HL-60 (cell line): ENCODE measurements around the gene DVL3.

ENCODE experiments used
- DNase-seq, 2 experiments: peaks; one replicate each; pipeline ENCODE4 v3.0.0-alpha.2; 2010 to 2020; ENCODE audit warnings: low read depth in 1 of 2, low spot score in 1 of 2
- H3K27ac ChIP-seq: fragments of 250-450 bp; sonication (Bioruptor Pico); replicated peaks from 2 replicates; pipeline ENCODE4 v1.5.1; 2020; ENCODE audit warnings: mild to moderate bottlenecking, moderate library complexity
- H3K27me3 ChIP-seq: fragments of 250-450 bp; sonication (Bioruptor Pico); 2 replicates; pipeline ENCODE4 v1.5.1; 2021; ENCODE audit warnings: mild to moderate bottlenecking, moderate library complexity; ENCODE audit not compliant: insufficient read depth, poor library complexity, severe bottlenecking
- H3K4me3 ChIP-seq: replicated peaks from 2 replicates; pipeline ENCODE4 v1.5.1; 2011; ENCODE audit warnings: mild to moderate bottlenecking, control low read depth, low read length; ENCODE audit not compliant: insufficient read depth
- GABPA ChIP-seq: IDR thresholded peaks from 2 replicates; pipeline ENCODE4 v1.6.1; 2012; ENCODE audit warnings: low read depth
- POLR2AphosphoS5 ChIP-seq: IDR thresholded peaks from 2 replicates; pipeline ENCODE4 v1.6.1; 2012; ENCODE audit warnings: low read depth
- SPI1 ChIP-seq: IDR thresholded peaks from 2 replicates; pipeline ENCODE4 v1.6.1; 2012; ENCODE audit warnings: low read depth, mild to moderate bottlenecking, borderline replicate concordance
- TF ChIP-seq, protein P1 (sequence below): IDR thresholded peaks from one replicate; pipeline ENCODE4 v1.5.1; 2011; ENCODE audit warnings: low read length, control low read depth, inconsistent platforms; ENCODE audit not compliant: insufficient read depth
- TF ChIP-seq, protein P2 (sequence below): IDR thresholded peaks from 2 replicates; pipeline ENCODE4 v1.6.1; 2012; ENCODE audit warnings: low read depth; ENCODE audit not compliant: insufficient replicate concordance

Gene DVL3

DNA sequence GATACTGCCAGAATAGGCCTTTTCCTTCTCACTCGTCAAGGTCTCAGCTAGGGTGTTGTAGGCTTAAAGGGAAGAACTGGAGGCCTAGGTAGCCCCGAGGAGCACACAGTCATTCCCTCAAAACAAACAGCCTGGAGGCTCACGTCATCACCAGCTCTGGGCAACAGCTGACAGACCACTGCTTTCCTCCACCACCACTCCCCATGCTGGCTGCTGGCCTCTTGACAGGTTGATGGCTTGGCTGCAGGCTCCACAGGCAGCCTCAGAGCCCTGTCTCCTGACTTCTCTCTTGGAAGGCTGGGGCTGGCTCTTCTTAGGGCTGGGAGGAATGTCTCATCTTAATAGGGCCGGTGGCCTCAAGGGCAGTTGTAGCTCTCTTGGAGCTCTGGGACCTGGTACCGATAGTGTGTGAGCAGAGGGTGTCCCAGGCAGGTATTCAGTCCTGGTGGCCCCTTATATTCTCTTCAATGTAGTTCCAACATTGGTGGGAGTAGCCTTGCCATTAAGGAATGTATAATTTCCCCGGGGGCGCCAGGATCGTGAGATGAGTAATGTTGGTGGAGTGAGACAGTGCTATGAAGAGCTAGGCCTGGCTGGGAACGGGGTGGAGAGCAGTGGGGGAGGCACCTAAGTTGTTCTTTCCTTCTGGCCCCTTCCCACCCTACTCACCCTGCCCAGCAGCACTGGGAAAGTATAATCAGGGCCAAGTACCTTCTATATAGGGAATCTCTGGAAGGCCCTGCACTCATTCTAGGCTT, 13.4 kb downstream of the DVL3 start:
- no peak overlapping the region for H3K27ac ChIP-seq
- no peak for DNase-seq
- TF ChIP-seq, protein P1, sequence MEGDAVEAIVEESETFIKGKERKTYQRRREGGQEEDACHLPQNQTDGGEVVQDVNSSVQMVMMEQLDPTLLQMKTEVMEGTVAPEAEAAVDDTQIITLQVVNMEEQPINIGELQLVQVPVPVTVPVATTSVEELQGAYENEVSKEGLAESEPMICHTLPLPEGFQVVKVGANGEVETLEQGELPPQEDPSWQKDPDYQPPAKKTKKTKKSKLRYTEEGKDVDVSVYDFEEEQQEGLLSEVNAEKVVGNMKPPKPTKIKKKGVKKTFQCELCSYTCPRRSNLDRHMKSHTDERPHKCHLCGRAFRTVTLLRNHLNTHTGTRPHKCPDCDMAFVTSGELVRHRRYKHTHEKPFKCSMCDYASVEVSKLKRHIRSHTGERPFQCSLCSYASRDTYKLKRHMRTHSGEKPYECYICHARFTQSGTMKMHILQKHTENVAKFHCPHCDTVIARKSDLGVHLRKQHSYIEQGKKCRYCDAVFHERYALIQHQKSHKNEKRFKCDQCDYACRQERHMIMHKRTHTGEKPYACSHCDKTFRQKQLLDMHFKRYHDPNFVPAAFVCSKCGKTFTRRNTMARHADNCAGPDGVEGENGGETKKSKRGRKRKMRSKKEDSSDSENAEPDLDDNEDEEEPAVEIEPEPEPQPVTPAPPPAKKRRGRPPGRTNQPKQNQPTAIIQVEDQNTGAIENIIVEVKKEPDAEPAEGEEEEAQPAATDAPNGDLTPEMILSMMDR = no peak
- TF ChIP-seq POLR2AphosphoS5 (no peak), SPI1 (no peak), GABPA (no peak)
- TF ChIP-seq, protein P2, sequence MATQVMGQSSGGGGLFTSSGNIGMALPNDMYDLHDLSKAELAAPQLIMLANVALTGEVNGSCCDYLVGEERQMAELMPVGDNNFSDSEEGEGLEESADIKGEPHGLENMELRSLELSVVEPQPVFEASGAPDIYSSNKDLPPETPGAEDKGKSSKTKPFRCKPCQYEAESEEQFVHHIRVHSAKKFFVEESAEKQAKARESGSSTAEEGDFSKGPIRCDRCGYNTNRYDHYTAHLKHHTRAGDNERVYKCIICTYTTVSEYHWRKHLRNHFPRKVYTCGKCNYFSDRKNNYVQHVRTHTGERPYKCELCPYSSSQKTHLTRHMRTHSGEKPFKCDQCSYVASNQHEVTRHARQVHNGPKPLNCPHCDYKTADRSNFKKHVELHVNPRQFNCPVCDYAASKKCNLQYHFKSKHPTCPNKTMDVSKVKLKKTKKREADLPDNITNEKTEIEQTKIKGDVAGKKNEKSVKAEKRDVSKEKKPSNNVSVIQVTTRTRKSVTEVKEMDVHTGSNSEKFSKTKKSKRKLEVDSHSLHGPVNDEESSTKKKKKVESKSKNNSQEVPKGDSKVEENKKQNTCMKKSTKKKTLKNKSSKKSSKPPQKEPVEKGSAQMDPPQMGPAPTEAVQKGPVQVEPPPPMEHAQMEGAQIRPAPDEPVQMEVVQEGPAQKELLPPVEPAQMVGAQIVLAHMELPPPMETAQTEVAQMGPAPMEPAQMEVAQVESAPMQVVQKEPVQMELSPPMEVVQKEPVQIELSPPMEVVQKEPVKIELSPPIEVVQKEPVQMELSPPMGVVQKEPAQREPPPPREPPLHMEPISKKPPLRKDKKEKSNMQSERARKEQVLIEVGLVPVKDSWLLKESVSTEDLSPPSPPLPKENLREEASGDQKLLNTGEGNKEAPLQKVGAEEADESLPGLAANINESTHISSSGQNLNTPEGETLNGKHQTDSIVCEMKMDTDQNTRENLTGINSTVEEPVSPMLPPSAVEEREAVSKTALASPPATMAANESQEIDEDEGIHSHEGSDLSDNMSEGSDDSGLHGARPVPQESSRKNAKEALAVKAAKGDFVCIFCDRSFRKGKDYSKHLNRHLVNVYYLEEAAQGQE = no peak
- H3K27me3 ChIP-seq = no peaks in the 10 kb centered on the region
- no peak overlapping the region for H3K4me3 ChIP-seq

DNA sequence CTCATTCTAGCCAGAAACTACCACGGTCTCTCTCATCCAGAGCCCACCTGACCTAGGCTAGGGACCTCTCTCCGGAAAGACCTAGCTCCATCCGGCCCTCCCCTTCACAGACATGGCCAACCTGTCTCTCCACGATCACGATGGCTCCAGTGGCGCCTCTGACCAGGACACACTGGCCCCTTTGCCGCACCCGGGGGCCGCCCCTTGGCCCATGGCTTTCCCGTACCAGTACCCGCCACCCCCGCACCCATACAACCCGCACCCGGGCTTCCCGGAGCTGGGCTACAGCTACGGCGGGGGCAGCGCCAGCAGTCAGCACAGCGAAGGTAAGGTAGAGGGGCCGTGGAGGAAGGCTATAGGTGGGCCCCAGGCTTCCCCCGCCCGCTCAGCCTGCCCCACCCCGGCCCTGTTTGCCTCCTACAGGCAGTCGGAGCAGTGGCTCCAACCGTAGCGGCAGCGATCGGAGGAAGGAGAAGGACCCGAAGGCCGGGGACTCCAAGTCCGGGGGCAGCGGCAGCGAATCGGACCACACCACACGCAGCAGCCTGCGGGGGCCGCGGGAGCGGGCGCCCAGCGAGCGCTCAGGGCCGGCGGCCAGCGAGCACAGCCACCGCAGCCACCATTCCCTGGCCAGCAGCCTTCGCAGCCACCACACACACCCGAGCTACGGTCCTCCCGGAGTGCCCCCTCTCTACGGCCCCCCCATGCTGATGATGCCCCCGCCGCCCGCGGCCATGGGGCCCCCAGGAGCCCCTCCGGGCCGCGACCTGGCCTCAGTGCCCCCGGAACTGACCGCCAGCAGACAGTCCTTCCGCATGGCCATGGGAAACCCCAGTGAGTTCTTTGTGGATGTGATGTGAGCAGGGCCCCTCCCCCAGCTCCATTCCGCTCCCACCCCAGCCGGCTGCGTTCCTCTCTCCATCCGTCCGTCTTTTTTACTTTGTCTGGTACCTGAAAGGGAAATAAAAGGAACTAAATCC, 15.0 kb downstream of the DVL3 start:
- H3K27ac ChIP-seq = no peak overlapping the region
- no peak for DNase-seq
- H3K27me3 ChIP-seq = no peaks in the 10 kb centered on the region
- TF ChIP-seq, protein P2 = no peak
- TF ChIP-seq SPI1 (no peak), POLR2AphosphoS5 (no peak), GABPA (no peak)
- TF ChIP-seq, protein P1 = no peak
- H3K4me3 ChIP-seq = no peak overlapping the region

DNA sequence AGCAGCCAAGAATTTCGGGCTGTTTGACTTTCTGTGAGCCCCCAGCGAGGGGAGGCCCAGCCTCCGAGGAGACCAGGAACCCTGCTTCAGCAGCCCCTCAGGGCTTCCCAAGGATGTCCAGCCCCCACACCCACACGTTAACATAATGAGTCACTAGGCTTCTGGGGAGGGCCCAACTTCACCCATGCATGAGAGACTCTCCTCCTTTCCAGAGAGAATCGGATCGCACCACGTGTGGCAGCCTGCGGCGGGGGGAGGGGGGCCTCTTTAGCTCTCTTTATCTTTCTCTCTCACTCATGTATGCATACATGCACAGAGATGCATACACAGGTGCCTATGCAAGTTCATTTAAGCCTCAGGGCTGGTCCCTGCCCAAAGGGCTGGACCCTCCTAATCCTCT, 16.4 kb downstream of the DVL3 start:
- DNase-seq = no peak
- Histone ChIP-seq H3K4me3 (no peak overlapping the region), H3K27me3 (no peaks in the 10 kb centered on the region), H3K27ac (no peak overlapping the region)
- TF ChIP-seq SPI1 = no peak
- TF ChIP-seq, protein P2 = no peak
